ENCODE results near the gene MAP4K3. TPM values are rescaled to one million over a fixed set of nuclear protein-coding genes. Genes with fewer than 3 reads are reported as not detected.

Gene MAP4K3
- total and polyA plus RNA-seq, 8 donors, result 13.5 to 166 (median 87.2) TPM

- no peak for TF ChIP-seq EP300 (IDR thresholded peaks at IDR 0.05)
- TF ChIP-seq CTCF (IDR thresholded peaks at IDR 0.05), result no peak
- TF ChIP-seq POLR2A (IDR thresholded peaks at IDR 0.05), result no peak
- no peak for TF ChIP-seq POLR2AphosphoS5 (IDR thresholded peaks at IDR 0.05)
- Histone ChIP-seq H3K4me1 (peaks cover 15 to 95% (median 59%) of the 10 kb centered on the region in 4 donors), H3K4me3 (no peak overlapping the region), H3K27ac (no peak overlapping the region), H3K9me3 (no peaks in the 10 kb centered on the region), H3K27me3 (no peaks in the 10 kb centered on the region), H3K36me3 (no peaks in the 10 kb centered on the region)
- WGBS, 5 donors, result 77 to 88% (median 86%) methylated on average over 4 of the region's 4 CpGs
- intact Hi-C loops (cut with DNase I; ENCODE audit: low total_unique reads), result no loop called here
- DNase-seq, result no peak
Measured at GRCh38 chr2:39413063-39413737, 23.9 kb downstream of the MAP4K3 start.

GRCh38 chr2:39411181-39411944, 25.7 kb downstream of the MAP4K3 start:
- intact Hi-C loops (cut with DNase I; ENCODE audit: low total_unique reads), result no loop called here
- peak overlapping the region in 3 of 5 donors; percentile 12 to 44 (median 18) for H3K27ac ChIP-seq

GRCh38 chr2:39409697-39410389, 27.2 kb downstream of the MAP4K3 start:
- no peak for TF ChIP-seq POLR2AphosphoS5 (IDR thresholded peaks at IDR 0.05)
- Histone ChIP-seq H3K4me3 (no peak overlapping the region), H3K27ac (no peak overlapping the region), H3K9me3 (no peaks in the 10 kb centered on the region), H3K36me3 (no peaks in the 10 kb centered on the region), H3K4me1 (peaks cover 23 to 97% (median 61%) of the 10 kb centered on the region in 4 donors), H3K27me3 (no peaks in the 10 kb centered on the region)
- intact Hi-C loops (cut with DNase I; ENCODE audit: low total_unique reads), result no loop called here
- 78 to 86% (median 85%) methylated on average over 3 of the region's 3 CpGs for WGBS, 5 donors
- DNase-seq, result no peak

More at GRCh38 chr2:39411181-39411944, 25.7 kb downstream of the MAP4K3 start:
- Histone ChIP-seq H3K36me3 (no peaks in the 10 kb centered on the region), H3K4me1 (peaks cover 13 to 96% (median 57%) of the 10 kb centered on the region in 4 donors), H3K4me3 (no peak overlapping the region), H3K27me3 (no peaks in the 10 kb centered on the region), H3K9me3 (no peaks in the 10 kb centered on the region)
- no peak for DNase-seq
- TF ChIP-seq POLR2A (IDR thresholded peaks at IDR 0.05) (no peak), CTCF (IDR thresholded peaks at IDR 0.05) (no peak), POLR2AphosphoS5 (IDR thresholded peaks at IDR 0.05) (peak in 1 of 3 donors; percentile 58), EP300 (IDR thresholded peaks at IDR 0.05) (no peak)
- 47 to 70% (median 64%) methylated on average over 10 of the region's 10 CpGs for WGBS, 5 donors

- WGBS, 5 donors, result 75 to 81% (median 78%) methylated on average over 3 of the region's 3 CpGs
- Histone ChIP-seq H3K27ac (peak overlapping the region in 1 of 5 donors; percentile 3), H3K9me3 (no peaks in the 10 kb centered on the region), H3K4me1 (peaks cover 23 to 95% (median 63%) of the 10 kb centered on the region in 4 donors), H3K27me3 (no peaks in the 10 kb centered on the region), H3K4me3 (no peak overlapping the region), H3K36me3 (no peaks in the 10 kb centered on the region)
- no peak for DNase-seq
- intact Hi-C loops (cut with DNase I; ENCODE audit: low total_unique reads), result no loop called here
- TF ChIP-seq POLR2AphosphoS5 (IDR thresholded peaks at IDR 0.05) (no peak), POLR2A (IDR thresholded peaks at IDR 0.05) (no peak), CTCF (IDR thresholded peaks at IDR 0.05) (no peak), EP300 (IDR thresholded peaks at IDR 0.05) (no peak)
Measured at GRCh38 chr2:39408351-39409136, 28.5 kb downstream of the MAP4K3 start.
